ENCODE data around the gene ALG8.

GRCh38 chr11:78168539-78169477 lies 29.4 kb upstream of the ALG8 start:
- TF ChIP-seq POLR2A (IDR thresholded peaks at IDR 0.05; ENCODE audit: low read depth, low read length) (no peak), TAF1 (IDR thresholded peaks at IDR 0.05; ENCODE audit: low read depth, low read length) (no peak), POLR2AphosphoS5 (IDR thresholded peaks at IDR 0.05; ENCODE audit: low read depth, low read length) (no peak), PAX5 (IDR thresholded peaks at IDR 0.05; ENCODE audit: insufficient read depth, low read length, severe bottlenecking) (no peak), SPI1 (IDR thresholded peaks at IDR 0.05; ENCODE audit: low read depth, low read length) (no peak), POU2F2 (IDR thresholded peaks at IDR 0.05; ENCODE audit: low read depth, low read length) (no peak)
